Heart left ventricle (tissue), 13 donors: ENCODE results near the gene FLCN.

Experiments
- POLR2A ChIP-seq, 2 donors: fragments of 450-650 bp; IDR thresholded peaks; one replicate each; pipeline ENCODE4 v1.6.1; 2017; ENCODE audit warnings: antibody characterized with exemption in 2 of 2, mild to moderate bottlenecking in 2 of 2, moderate library complexity in 2 of 2
- TF ChIP-seq, protein P1 (sequence below), 12 donors: fragments of 200-600 bp; sonication (generic) in 4 of 12; IDR thresholded peaks; one replicate each; pipeline versions ENCODE4 v1.5.0 to v1.8.0; 2018 to 2022; ENCODE audit warnings: antibody characterized with exemption in 12 of 12, mild to moderate bottlenecking in 5 of 12
- donor health status: ischemic (EF 13 %, LVEDD 7.1; RV severe dilation, severe dysfunction).
- donor health status: DM: no; HTN: yes; CAD: no.
- donor health status: DM: no; HTN: no; CAD: no.
- donor health status: ischemic (EF 25% LVEDD 6.9; RV normal size, moderate dysfunction).
- donor health status: ischemic (EF 25% LVEDD 5.7; RV mildly dilated, moderate dysfunction).
- donor health status: ischemic (EF 35%, LVEDD 5.7; RV mildly dilated, moderate dysfunction).
- donor health status: nonischemic (EF 11% LVEDD 7.7; RV severe dilation, severe dysfunction).
- donor health status: DM: yes; HTN: yes; CAD: no.
- donor health status: PGD.
- donor health status: ischemic (EF 29% LVEDD 5.4; RV normal size, mild dysfunction).
- donor health status: nonischemic (EF 23%, LVEDD 6.1; RV moderate dilation, normal function).

GRCh38 chr17:17166446-17166845 lies 70.5 kb downstream of the FLCN start:
- no peak for TF ChIP-seq POLR2A (IDR thresholded peaks at IDR 0.05)
- TF ChIP-seq, protein P1, sequence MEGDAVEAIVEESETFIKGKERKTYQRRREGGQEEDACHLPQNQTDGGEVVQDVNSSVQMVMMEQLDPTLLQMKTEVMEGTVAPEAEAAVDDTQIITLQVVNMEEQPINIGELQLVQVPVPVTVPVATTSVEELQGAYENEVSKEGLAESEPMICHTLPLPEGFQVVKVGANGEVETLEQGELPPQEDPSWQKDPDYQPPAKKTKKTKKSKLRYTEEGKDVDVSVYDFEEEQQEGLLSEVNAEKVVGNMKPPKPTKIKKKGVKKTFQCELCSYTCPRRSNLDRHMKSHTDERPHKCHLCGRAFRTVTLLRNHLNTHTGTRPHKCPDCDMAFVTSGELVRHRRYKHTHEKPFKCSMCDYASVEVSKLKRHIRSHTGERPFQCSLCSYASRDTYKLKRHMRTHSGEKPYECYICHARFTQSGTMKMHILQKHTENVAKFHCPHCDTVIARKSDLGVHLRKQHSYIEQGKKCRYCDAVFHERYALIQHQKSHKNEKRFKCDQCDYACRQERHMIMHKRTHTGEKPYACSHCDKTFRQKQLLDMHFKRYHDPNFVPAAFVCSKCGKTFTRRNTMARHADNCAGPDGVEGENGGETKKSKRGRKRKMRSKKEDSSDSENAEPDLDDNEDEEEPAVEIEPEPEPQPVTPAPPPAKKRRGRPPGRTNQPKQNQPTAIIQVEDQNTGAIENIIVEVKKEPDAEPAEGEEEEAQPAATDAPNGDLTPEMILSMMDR (IDR thresholded peaks at IDR 0.05): no peak
